K562 (cell line): ENCODE measurements around the gene CCT4. TPM values are rescaled to one million over a fixed set of nuclear protein-coding genes. Genes with fewer than 3 reads are reported as not detected.
A peak's percentile ranks its signal among the peaks of the same experiment; 100 is the strongest.

Experiments used
- ASH1L ChIP-seq: fragments of 450-650 bp; IDR thresholded peaks from 2 replicates; pipeline ENCODE4 v1.6.1; 2018; ENCODE audit warnings: borderline replicate concordance, mild to moderate bottlenecking, low read depth; ENCODE audit not compliant: partially characterized antibody
- ATF7 ChIP-seq: fragments of 450-650 bp; IDR thresholded peaks from 2 replicates; pipeline ENCODE4 v1.7.1; 2014; ENCODE audit warnings: mild to moderate bottlenecking, moderate library complexity
- CAMTA2 ChIP-seq: fragments of 250-450 bp; sonication (Bioruptor Pico); conservative IDR thresholded peaks from 2 replicates; pipeline ENCODE4 v1.5.1; 2022
- CEBPZ ChIP-seq: fragments of 150-350 bp; IDR thresholded peaks from 2 replicates; pipeline ENCODE4 v1.6.1; 2014; ENCODE audit warnings: low read depth, mild to moderate bottlenecking, low read length, borderline replicate concordance
- FOS ChIP-seq: IDR thresholded peaks from 3 replicates; pipeline ENCODE4 v1.6.1; 2011; ENCODE audit not compliant: insufficient read length; ENCODE audit errors: extremely low read depth
- HMGN3 ChIP-seq: IDR thresholded peaks from 2 replicates; pipeline ENCODE4 v1.6.1; 2011; ENCODE audit warnings: borderline replicate concordance, low read depth, mild to moderate bottlenecking, mixed read lengths, low read length; ENCODE audit not compliant: insufficient read length; ENCODE audit errors: extremely low read depth
- L3MBTL2 ChIP-seq: fragments of 450-650 bp; IDR thresholded peaks from 2 replicates; pipeline ENCODE4 v1.6.1; 2016; ENCODE audit warnings: mild to moderate bottlenecking, moderate library complexity
- MYC ChIP-seq, 2 experiments: fragments of 250-450 bp in 1 of 2; sonication (Bioruptor Pico) in 1 of 2; IDR thresholded peaks; 2 replicates each; pipeline versions ENCODE4 v1.5.1 to v1.6.1; 2012 to 2021; ENCODE audit warnings: low read depth in 2 of 2, borderline replicate concordance in 1 of 2, improper control_type of control experiment in 1 of 2, low read length in 1 of 2, mild to moderate bottlenecking in 1 of 2, moderate library complexity in 1 of 2
- RBM22 ChIP-seq: fragments of 200-400 bp; formaldehyde crosslinking; IDR thresholded peaks from 2 replicates; pipeline ENCODE4 v1.6.1; 2018; ENCODE audit warnings: low read length, low read depth; ENCODE audit not compliant: poor library complexity, severe bottlenecking
- RREB1 ChIP-seq: fragments of 250-450 bp; sonication (Bioruptor Pico); IDR thresholded peaks from 2 replicates; pipeline ENCODE4 v1.4.0; 2020
- SMAD2 ChIP-seq: fragments of 150-350 bp; IDR thresholded peaks from 2 replicates; pipeline ENCODE4 v1.6.1; 2014; ENCODE audit warnings: low read depth, mild to moderate bottlenecking, low read length
- SMARCA5 ChIP-seq: fragments of 450-650 bp; IDR thresholded peaks from 2 replicates; pipeline ENCODE4 v1.6.1; 2016
- SOX6 ChIP-seq: fragments of 450-650 bp; IDR thresholded peaks from 2 replicates; pipeline ENCODE4 v1.6.1; 2014; ENCODE audit warnings: mild to moderate bottlenecking
- ZNF324 ChIP-seq: fragments of 250-450 bp; sonication (Bioruptor Pico); IDR thresholded peaks from 2 replicates; pipeline ENCODE4 v1.4.0; 2020; ENCODE audit warnings: mild to moderate bottlenecking
- ZNF384 ChIP-seq: IDR thresholded peaks from 2 replicates; pipeline ENCODE4 v1.6.1; 2012; ENCODE audit warnings: low read depth, low read length, improper control_type of control experiment
- ZNF57 ChIP-seq: fragments of 450-650 bp; formaldehyde crosslinking; IDR thresholded peaks from 2 replicates; pipeline ENCODE4 v1.4.0; 2020; ENCODE audit warnings: mild to moderate bottlenecking, moderate library complexity
- ZNF695 ChIP-seq: fragments of 450-650 bp; formaldehyde crosslinking; IDR thresholded peaks from 2 replicates; pipeline ENCODE4 v1.4.0; 2020; ENCODE audit warnings: mild to moderate bottlenecking, moderate library complexity
- ZNF76 ChIP-seq: fragments of 250-450 bp; sonication (Bioruptor Pico); IDR thresholded peaks from 2 replicates; pipeline ENCODE4 v1.4.0; 2020; ENCODE audit warnings: mild to moderate bottlenecking, moderate library complexity, borderline replicate concordance
- polyA plus RNA-seq, 8 experiments: library from polyadenylated mRNA; depleted of rRNA in 4 of 8; stranded (reverse) in 5 of 8; unstranded in 3 of 8; fragments of >200 nt; fragmentation: Nextera tagmentation in 2 of 8; fragmentation: Illumina TruSeq in 1 of 8; extraction: Ambion mirVana in 2 of 8; extraction: Trizol in 1 of 8; gene quantifications; 2 replicates each; pipeline versions ENCODE4 v1.2.1 to v1.2.3, GENCODE V29; 2011 to 2014; ENCODE audit warnings: inconsistent platforms in 1 of 8, missing spikeins in 1 of 8
- total RNA-seq, 7 experiments: library from RNA; depleted of rRNA in 6 of 7; stranded (reverse); fragments of >200 nt in 6 of 7; fragmentation: Illumina TruSeq in 2 of 7; extraction: Trizol in 2 of 7; gene quantifications; 2 replicates each; pipeline versions ENCODE4 v1.2.1 to v1.2.3, GENCODE V29; 2011 to 2021; ENCODE audit warnings: low replicate concordance in 1 of 7
- TF ChIP-seq, protein P1 (sequence below): fragments of 250-450 bp; sonication (Bioruptor Pico); IDR thresholded peaks from 2 replicates; pipeline ENCODE4 v1.9.0; 2021; ENCODE audit warnings: mild to moderate bottlenecking

The CCT4 gene
- total and polyA plus RNA-seq, 9 of the 15 experiments (the other 6 are each of a cell fraction or from before 2014, with no cell fraction given), result 101 to 368 (median 303) TPM

GRCh38 chr2:61854564-61855317 lies 33.7 kb downstream of the CCT4 start (continued):
- TF ChIP-seq CEBPZ (peak; percentile 66; the same call in 1 of the 2 replicates), ZNF76 (CRISPR knock-in tag) (no peak), ZNF384 (0 out of 2 replicates have a peak, but pooled peaks have one; percentile 7), ASH1L (peak; percentile 64), ZNF57 (no peak), HMGN3 (no peak), ATF7 (no peak), SMARCA5 (no peak), FOS (peak; percentile 80), CAMTA2 (no peak), SMAD2 (no peak), ZNF695 (CRISPR knock-in tag) (no peak), RBM22 (no peak), MYC (IDR thresholded peaks at IDR 0.05; ENCODE audit: low read depth, low read length) (0 out of 2 replicates have a peak, but pooled peaks have one; percentile 12), MYC (CRISPR knock-in tag; IDR thresholded peaks at IDR 0.05; ENCODE audit: borderline replicate concordance, low read depth) (no peak), RREB1 (CRISPR knock-in tag) (no peak), ZNF324 (CRISPR knock-in tag) (no peak), L3MBTL2 (peak; percentile 26), SOX6 (no peak)
- TF ChIP-seq, protein P1, sequence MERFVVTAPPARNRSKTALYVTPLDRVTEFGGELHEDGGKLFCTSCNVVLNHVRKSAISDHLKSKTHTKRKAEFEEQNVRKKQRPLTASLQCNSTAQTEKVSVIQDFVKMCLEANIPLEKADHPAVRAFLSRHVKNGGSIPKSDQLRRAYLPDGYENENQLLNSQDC (CRISPR knock-in tag), result no peak
